ENCODE results near the gene SLC6A11. TPM values are rescaled to one million over a fixed set of nuclear protein-coding genes. Genes with fewer than 3 reads are reported as not detected.

SLC6A11 gene
- total RNA-seq, 1 donor from 2014 or later, result 2.7 TPM

GRCh38 chr3:10975695-10976234, 159.7 kb downstream of the SLC6A11 start:
- TF ChIP-seq CTCF (IDR thresholded peaks at IDR 0.05; ENCODE audit: unreplicated experiment), result no peak
- Mint-ChIP-seq H3K36me3 (no peaks in the 10 kb centered on the region), H3K27ac (no peak overlapping the region), H3K27me3 (ENCODE audit: low read depth) (peaks cover 80% of the 10 kb centered on the region), H3K4me3 (no peak overlapping the region), H3K4me1 (no peaks in the 10 kb centered on the region), H3K9me3 (no peaks in the 10 kb centered on the region)
- DNase-seq (ENCODE audit: low spot score in 2 of 2, unreplicated experiment in 2 of 2), result no peak

GRCh38 chr3:10976770-10977169, 160.7 kb downstream of the SLC6A11 start:
- no peaks in the 10 kb centered on the region for H3K9me3 Mint-ChIP-seq
- no peak for DNase-seq (ENCODE audit: low spot score in 2 of 2, unreplicated experiment in 2 of 2)
- H3K27ac Mint-ChIP-seq, result no peak overlapping the region
- H3K27me3 Mint-ChIP-seq (ENCODE audit: low read depth), result peaks cover 80% of the 10 kb centered on the region
- no peaks in the 10 kb centered on the region for H3K4me1 Mint-ChIP-seq
- TF ChIP-seq CTCF (IDR thresholded peaks at IDR 0.05; ENCODE audit: unreplicated experiment), result no peak
- no peak overlapping the region for H3K4me3 Mint-ChIP-seq
- H3K36me3 Mint-ChIP-seq, result no peaks in the 10 kb centered on the region

GRCh38 chr3:10977892-10978510, 162.0 kb downstream of the SLC6A11 start:
- Mint-ChIP-seq H3K36me3 (no peaks in the 10 kb centered on the region), H3K9me3 (no peaks in the 10 kb centered on the region), H3K27me3 (ENCODE audit: low read depth) (peaks cover 80% of the 10 kb centered on the region), H3K27ac (no peak overlapping the region), H3K4me1 (peaks cover 5% of the 10 kb centered on the region), H3K4me3 (no peak overlapping the region)
- no peak for DNase-seq (ENCODE audit: low spot score in 2 of 2, unreplicated experiment in 2 of 2)
- TF ChIP-seq CTCF (IDR thresholded peaks at IDR 0.05; ENCODE audit: unreplicated experiment), result no peak

GRCh38 chr3:10978956-10979355, 162.9 kb downstream of the SLC6A11 start:
- Mint-ChIP-seq H3K9me3 (no peaks in the 10 kb centered on the region), H3K4me3 (no peak overlapping the region), H3K4me1 (peaks cover 8% of the 10 kb centered on the region), H3K27me3 (ENCODE audit: low read depth) (peaks cover 76% of the 10 kb centered on the region), H3K27ac (no peak overlapping the region), H3K36me3 (no peaks in the 10 kb centered on the region)
- TF ChIP-seq CTCF (IDR thresholded peaks at IDR 0.05; ENCODE audit: unreplicated experiment), result no peak
- DNase-seq (ENCODE audit: low spot score in 2 of 2, unreplicated experiment in 2 of 2), result no peak

GRCh38 chr3:10980312-10980711, 164.3 kb downstream of the SLC6A11 start:
- no peak for DNase-seq (ENCODE audit: low spot score in 2 of 2, unreplicated experiment in 2 of 2)

More at GRCh38 chr3:10980312-10980711, 164.3 kb downstream of the SLC6A11 start:
- TF ChIP-seq CTCF (IDR thresholded peaks at IDR 0.05; ENCODE audit: unreplicated experiment), result no peak
- no peaks in the 10 kb centered on the region for H3K36me3 Mint-ChIP-seq
- H3K4me1 Mint-ChIP-seq, result peaks cover 8% of the 10 kb centered on the region
- H3K4me3 Mint-ChIP-seq, result no peak overlapping the region
- peaks cover 72% of the 10 kb centered on the region for H3K27me3 Mint-ChIP-seq (ENCODE audit: low read depth)
- H3K9me3 Mint-ChIP-seq, result no peaks in the 10 kb centered on the region
- no peak overlapping the region for H3K27ac Mint-ChIP-seq

All from mesothelial cell of epicardium (in vitro differentiated cells).